Activated naive CD4-positive, alpha-beta T cell treated with anti-CD3 and anti-CD28 coated beads, Interleukin-2, amount 10 ng/mL, durations not matched to agents 7 days and 5 days (primary cell): ENCODE data around the gene TFB1M.

ENCODE experiments used
- CTCF ChIA-PET: fragments of 350-600 bp; sonication (Branson Sonifier 250); formaldehyde crosslinking; loops from one replicate; lab custom pipeline; 2021; ENCODE audit warnings: antibody characterized with exemption; lab: Charles Lee
- DNase-seq: peaks from one replicate; pipeline ENCODE4 v3.0.0-alpha.2; 2020
- H3K27ac Mint-ChIP-seq: one replicate; pipeline ENCODE4 v1.8.0; 2021; ENCODE audit warnings: mild to moderate bottlenecking, moderate library complexity, mixed read lengths
- H3K27me3 Mint-ChIP-seq: one replicate; pipeline ENCODE4 v1.8.0; 2021; ENCODE audit warnings: mild to moderate bottlenecking, mixed read lengths
- H3K36me3 Mint-ChIP-seq: one replicate; pipeline ENCODE4 v1.8.0; 2021; ENCODE audit warnings: mixed read lengths
- H3K4me1 Mint-ChIP-seq: one replicate; pipeline ENCODE4 v1.8.0; 2021; ENCODE audit warnings: mixed read lengths
- H3K4me3 Mint-ChIP-seq: one replicate; pipeline ENCODE4 v1.8.0; 2021; ENCODE audit warnings: mild to moderate bottlenecking, moderate library complexity, mixed read lengths
- H3K9me3 Mint-ChIP-seq: one replicate; pipeline ENCODE4 v1.8.0; 2021; ENCODE audit warnings: mixed read lengths

TFB1M gene

GRCh38 chr6:155306958-155307357, 7.3 kb downstream of the TFB1M start:
- Mint-ChIP-seq H3K4me3 (no peak overlapping the region), H3K27ac (no peak overlapping the region), H3K36me3 (peaks cover 45% of the 10 kb centered on the region), H3K4me1 (peaks cover 22% of the 10 kb centered on the region), H3K27me3 (no peaks in the 10 kb centered on the region), H3K9me3 (no peaks in the 10 kb centered on the region)
- CTCF ChIA-PET: interaction anchor here (0.9 to 1.7 kb wide), 3 partner anchors 10 to 379 kb away, joined by 3 to 6 read pairs (median 3); no protein-coding TSS in a partner anchor
- DNase-seq: no peak

GRCh38 chr6:155303361-155303870, 10.9 kb downstream of the TFB1M start:
- Mint-ChIP-seq H3K27me3 (no peaks in the 10 kb centered on the region), H3K4me1 (peaks cover 6% of the 10 kb centered on the region), H3K9me3 (no peaks in the 10 kb centered on the region), H3K4me3 (no peak overlapping the region), H3K36me3 (peaks cover 35% of the 10 kb centered on the region), H3K27ac (no peak overlapping the region)
- no peak for DNase-seq
- CTCF ChIA-PET: interaction anchor here (0.7 kb wide), 1 partner anchor 23 kb away, joined by 3 read pairs; no protein-coding TSS in a partner anchor

GRCh38 chr6:155301867-155302266, 12.4 kb downstream of the TFB1M start:
- CTCF ChIA-PET: interaction anchor here (1.4 kb wide), 1 partner anchor 373 kb away, joined by 3 read pairs; no protein-coding TSS in a partner anchor
- Mint-ChIP-seq H3K9me3 (no peaks in the 10 kb centered on the region), H3K27me3 (no peaks in the 10 kb centered on the region), H3K27ac (no peak overlapping the region), H3K36me3 (peaks cover 34% of the 10 kb centered on the region), H3K4me3 (no peak overlapping the region), H3K4me1 (peaks cover 3% of the 10 kb centered on the region)
- no peak for DNase-seq

- DNase-seq: no peak
- H3K9me3 Mint-ChIP-seq: no peaks in the 10 kb centered on the region
- H3K27me3 Mint-ChIP-seq: no peaks in the 10 kb centered on the region
- no peak overlapping the region for H3K27ac Mint-ChIP-seq
- H3K4me3 Mint-ChIP-seq: no peak overlapping the region
- CTCF ChIA-PET: no interaction called here
- H3K4me1 Mint-ChIP-seq: peaks cover 3% of the 10 kb centered on the region
- peaks cover 32% of the 10 kb centered on the region for H3K36me3 Mint-ChIP-seq
Observed at GRCh38 chr6:155297669-155298068, 16.6 kb downstream of the TFB1M start.

GRCh38 chr6:155292711-155293110, 21.6 kb downstream of the TFB1M start:
- H3K27ac Mint-ChIP-seq: no peak overlapping the region
- H3K36me3 Mint-ChIP-seq: peaks cover 58% of the 10 kb centered on the region
- no peaks in the 10 kb centered on the region for H3K9me3 Mint-ChIP-seq
- H3K4me3 Mint-ChIP-seq: no peak overlapping the region
- CTCF ChIA-PET: interaction anchor here (0.6 to 1.0 kb wide), 2 partner anchors 15 to 617 kb away, joined by 3 read pairs; no protein-coding TSS in a partner anchor
- DNase-seq: no peak
- H3K27me3 Mint-ChIP-seq: no peaks in the 10 kb centered on the region
- H3K4me1 Mint-ChIP-seq: peaks cover 3% of the 10 kb centered on the region

- Mint-ChIP-seq H3K4me1 (no peaks in the 10 kb centered on the region), H3K27ac (no peak overlapping the region), H3K4me3 (no peak overlapping the region), H3K36me3 (peaks cover 51% of the 10 kb centered on the region), H3K9me3 (no peaks in the 10 kb centered on the region), H3K27me3 (no peaks in the 10 kb centered on the region)
- no peak for DNase-seq
- CTCF ChIA-PET: no interaction called here
Observed at GRCh38 chr6:155291291-155291690, 23.0 kb downstream of the TFB1M start.

- no peak overlapping the region for H3K27ac Mint-ChIP-seq
- CTCF ChIA-PET: no interaction called here
- no peak for DNase-seq
- H3K27me3 Mint-ChIP-seq: no peaks in the 10 kb centered on the region
- H3K4me3 Mint-ChIP-seq: no peak overlapping the region
- H3K4me1 Mint-ChIP-seq: no peaks in the 10 kb centered on the region
- no peaks in the 10 kb centered on the region for H3K9me3 Mint-ChIP-seq
- H3K36me3 Mint-ChIP-seq: peaks cover 51% of the 10 kb centered on the region
Observed at GRCh38 chr6:155290491-155290890, 23.8 kb downstream of the TFB1M start.

GRCh38 chr6:155287762-155288161, 26.5 kb downstream of the TFB1M start:
- Mint-ChIP-seq H3K4me1 (no peaks in the 10 kb centered on the region), H3K36me3 (peaks cover 60% of the 10 kb centered on the region), H3K4me3 (no peak overlapping the region), H3K9me3 (no peaks in the 10 kb centered on the region), H3K27me3 (no peaks in the 10 kb centered on the region), H3K27ac (no peak overlapping the region)
- CTCF ChIA-PET: no interaction called here
- DNase-seq: no peak

- Mint-ChIP-seq H3K27ac (no peak overlapping the region), H3K9me3 (no peaks in the 10 kb centered on the region), H3K4me3 (no peak overlapping the region), H3K36me3 (peaks cover 51% of the 10 kb centered on the region), H3K27me3 (no peaks in the 10 kb centered on the region), H3K4me1 (no peaks in the 10 kb centered on the region)
- CTCF ChIA-PET: no interaction called here
- no peak for DNase-seq
Observed at GRCh38 chr6:155284775-155285174, 29.5 kb downstream of the TFB1M start.

GRCh38 chr6:155278319-155279049, 35.8 kb downstream of the TFB1M start:
- Mint-ChIP-seq H3K4me3 (no peak overlapping the region), H3K27ac (no peak overlapping the region), H3K36me3 (peaks cover 37% of the 10 kb centered on the region), H3K27me3 (no peaks in the 10 kb centered on the region), H3K4me1 (no peaks in the 10 kb centered on the region), H3K9me3 (no peaks in the 10 kb centered on the region)
- CTCF ChIA-PET: no interaction called here
- DNase-seq: no peak

GRCh38 chr6:155276638-155277037, 37.6 kb downstream of the TFB1M start:
- Mint-ChIP-seq H3K4me3 (no peak overlapping the region), H3K27me3 (no peaks in the 10 kb centered on the region), H3K9me3 (no peaks in the 10 kb centered on the region), H3K4me1 (no peaks in the 10 kb centered on the region), H3K27ac (no peak overlapping the region), H3K36me3 (peaks cover 36% of the 10 kb centered on the region)
- CTCF ChIA-PET: interaction anchor here (0.6 to 2.2 kb wide), 3 partner anchors 9 to 98 kb away, joined by 3 to 7 read pairs (median 5); no protein-coding TSS in a partner anchor
- no peak for DNase-seq

GRCh38 chr6:155275808-155276480, 38.3 kb downstream of the TFB1M start:
- no peak for DNase-seq
- Mint-ChIP-seq H3K27ac (no peak overlapping the region), H3K4me1 (no peaks in the 10 kb centered on the region), H3K36me3 (peaks cover 34% of the 10 kb centered on the region), H3K9me3 (no peaks in the 10 kb centered on the region), H3K27me3 (no peaks in the 10 kb centered on the region), H3K4me3 (no peak overlapping the region)
- CTCF ChIA-PET: interaction anchor here (0.6 to 2.2 kb wide), 2 partner anchors 87 to 97 kb away, joined by 3 to 7 read pairs; no protein-coding TSS in a partner anchor

GRCh38 chr6:155274533-155274932, 39.8 kb downstream of the TFB1M start:
- Mint-ChIP-seq H3K36me3 (peaks cover 32% of the 10 kb centered on the region), H3K27me3 (no peaks in the 10 kb centered on the region), H3K4me3 (no peak overlapping the region), H3K9me3 (no peaks in the 10 kb centered on the region), H3K4me1 (no peaks in the 10 kb centered on the region), H3K27ac (no peak overlapping the region)
- CTCF ChIA-PET: no interaction called here
- no peak for DNase-seq

- H3K9me3 Mint-ChIP-seq: no peaks in the 10 kb centered on the region
- no peaks in the 10 kb centered on the region for H3K27me3 Mint-ChIP-seq
- peaks cover 29% of the 10 kb centered on the region for H3K36me3 Mint-ChIP-seq
- H3K27ac Mint-ChIP-seq: no peak overlapping the region
- H3K4me1 Mint-ChIP-seq: no peaks in the 10 kb centered on the region
- DNase-seq: no peak
- CTCF ChIA-PET: no interaction called here
- no peak overlapping the region for H3K4me3 Mint-ChIP-seq
Observed at GRCh38 chr6:155274106-155274505, 40.2 kb downstream of the TFB1M start.
